ENCODE results near the gene KCNN1.
"Not testable (repeated sequence)": the region's sequence is repeated elsewhere in the genome, so short reads cannot be mapped to it uniquely, and the experiment has no call there.

The KCNN1 gene

GRCh38 chr19:17969096-17969792, 2.3 kb downstream of the KCNN1 start:
- no peak for DNase-seq

GRCh38 chr19:17972230-17972629, 5.3 kb downstream of the KCNN1 start:
- no peak for DNase-seq

- no peak for DNase-seq
Measured at GRCh38 chr19:17973759-17974158, 6.9 kb downstream of the KCNN1 start.

- DNase-seq, result no peak
Measured at GRCh38 chr19:17974551-17974950, 7.6 kb downstream of the KCNN1 start.

- DNase-seq, result no peak
Measured at GRCh38 chr19:17975032-17975431, 8.1 kb downstream of the KCNN1 start.

GRCh38 chr19:17977021-17977420, 10.1 kb downstream of the KCNN1 start:
- no peak for DNase-seq

GRCh38 chr19:17977488-17977887, 10.6 kb downstream of the KCNN1 start:
- no peak for DNase-seq

- no peak for DNase-seq
Measured at GRCh38 chr19:17981611-17982010, 14.7 kb downstream of the KCNN1 start.

- no peak for DNase-seq
Measured at GRCh38 chr19:17982430-17982829, 15.5 kb downstream of the KCNN1 start.

- DNase-seq, result peak in 1 of 2 experiments; percentile 9
Measured at GRCh38 chr19:17985037-17985818, 18.3 kb downstream of the KCNN1 start.

GRCh38 chr19:17986569-17986968, 19.7 kb downstream of the KCNN1 start:
- not testable (repeated sequence) for DNase-seq

- DNase-seq, result no peak
Measured at GRCh38 chr19:17988161-17988560, 21.3 kb downstream of the KCNN1 start.

GRCh38 chr19:17989425-17990094, 22.7 kb downstream of the KCNN1 start:
- DNase-seq, result no peak

GRCh38 chr19:17993076-17993813, 26.3 kb downstream of the KCNN1 start:
- DNase-seq, result no peak

GRCh38 chr19:17996826-17997316, 30.0 kb downstream of the KCNN1 start:
- DNase-seq, result peak in 1 of 2 experiments; percentile 69

- DNase-seq, result peak in 1 of 2 experiments; percentile 21
Measured at GRCh38 chr19:17997969-17998826, 31.3 kb downstream of the KCNN1 start.

GRCh38 chr19:17998827-17999150, 31.9 kb downstream of the KCNN1 start:
- no peak for DNase-seq

GRCh38 chr19:17999684-18000479, 33.0 kb downstream of the KCNN1 start:
- no peak for DNase-seq

GRCh38 chr19:18000480-18000914, 33.6 kb downstream of the KCNN1 start:
- DNase-seq, result no peak

GRCh38 chr19:18000915-18001776, 34.2 kb downstream of the KCNN1 start:
- peak; percentile 78 to 82 for DNase-seq
